ES-I3 (cell line): Measurements from ENCODE around the gene GOLM1.

Experiments
- H3K36me3 ChIP-seq: 2 replicates; pipeline ENCODE4 v1.6.1; 2013; ENCODE audit warnings: mild to moderate bottlenecking, low read length, control low read depth, moderate library complexity; ENCODE audit not compliant: insufficient read depth
- H3K4me1 ChIP-seq: 2 replicates; pipeline ENCODE4 v1.6.1; 2013; ENCODE audit warnings: mild to moderate bottlenecking, control low read depth, low read length; ENCODE audit not compliant: insufficient read depth
- H3K9ac ChIP-seq: 2 replicates; pipeline ENCODE4 v1.6.1; 2013; ENCODE audit warnings: low read depth, mild to moderate bottlenecking, low read length, moderate library complexity
- H3K9me3 ChIP-seq: 2 replicates; pipeline ENCODE4 v1.6.1; 2013; ENCODE audit warnings: mild to moderate bottlenecking, low read length, moderate library complexity; ENCODE audit not compliant: control insufficient read depth, insufficient read depth

Gene GOLM1

DNA sequence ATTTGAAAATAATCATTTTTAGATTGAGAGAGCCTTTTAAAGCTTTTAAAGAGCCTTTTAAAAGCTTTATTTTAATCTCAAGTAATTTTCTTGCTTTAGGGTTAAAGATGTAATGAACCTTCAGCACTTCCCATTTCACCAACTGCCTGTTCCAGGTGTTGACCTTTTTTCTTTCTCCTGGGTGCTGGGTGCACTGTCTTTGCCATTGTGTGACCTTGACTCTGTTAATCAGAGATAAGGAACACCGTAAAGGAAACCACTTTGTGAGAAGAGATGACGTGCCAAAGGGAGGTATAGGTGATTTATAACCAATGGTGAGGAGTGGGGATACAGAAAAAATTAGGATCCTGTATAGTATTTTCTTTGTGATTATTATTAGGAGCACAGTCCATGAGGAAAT is 90.2 kb downstream of the GOLM1 start:
- no peak overlapping the region for H3K9ac ChIP-seq
- H3K36me3 ChIP-seq = peaks cover 13% of the 10 kb centered on the region
- H3K9me3 ChIP-seq = no peaks in the 10 kb centered on the region
- no peaks in the 10 kb centered on the region for H3K4me1 ChIP-seq

DNA sequence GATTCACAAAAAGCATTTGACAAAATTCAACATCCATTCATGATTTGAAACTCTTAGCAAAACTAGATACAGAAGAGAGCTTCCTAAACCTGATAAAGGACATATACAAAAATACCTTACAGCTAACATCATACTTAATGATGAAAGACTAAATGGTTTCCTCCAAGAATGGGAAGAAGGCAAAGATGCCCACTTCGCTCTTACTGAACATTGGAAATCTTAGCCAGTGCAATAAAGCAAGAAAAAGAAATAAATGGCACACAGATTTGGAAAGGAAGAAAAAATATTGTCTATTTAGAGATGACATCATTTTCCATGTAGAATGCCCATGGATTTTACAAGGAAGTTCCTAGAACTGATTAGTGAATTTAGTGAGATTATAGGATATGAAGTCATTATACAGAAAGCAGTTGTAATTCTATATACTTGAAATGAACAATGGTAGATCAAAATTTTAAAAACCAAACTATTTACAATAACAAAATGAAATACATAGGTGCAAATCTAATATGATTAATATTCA is 94.0 kb downstream of the GOLM1 start:
- Histone ChIP-seq H3K36me3 (peaks cover 12% of the 10 kb centered on the region), H3K9ac (no peak overlapping the region), H3K9me3 (no peaks in the 10 kb centered on the region), H3K4me1 (no peaks in the 10 kb centered on the region)

DNA sequence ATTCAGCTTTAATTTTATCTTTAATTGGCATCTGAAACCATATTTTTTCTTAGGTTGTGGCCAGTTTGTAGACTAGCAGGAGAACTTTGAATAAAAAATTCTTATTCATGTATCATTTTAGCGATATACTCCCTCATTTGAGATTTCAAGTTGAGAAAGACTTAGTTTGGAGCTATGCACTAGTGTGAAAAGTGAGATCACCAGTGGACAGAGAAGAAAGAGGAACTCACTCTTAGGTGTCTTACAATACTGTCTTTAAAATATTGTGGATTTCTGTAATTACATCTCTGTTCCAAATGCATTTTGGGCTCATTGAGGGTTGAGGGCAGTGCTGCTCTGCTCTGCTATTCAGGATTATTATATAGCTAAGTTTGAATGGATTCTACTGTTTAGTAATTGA is 103.8 kb downstream of the GOLM1 start:
- Histone ChIP-seq H3K4me1 (no peaks in the 10 kb centered on the region), H3K9me3 (no peaks in the 10 kb centered on the region), H3K9ac (no peak overlapping the region), H3K36me3 (peaks cover 5% of the 10 kb centered on the region)

DNA sequence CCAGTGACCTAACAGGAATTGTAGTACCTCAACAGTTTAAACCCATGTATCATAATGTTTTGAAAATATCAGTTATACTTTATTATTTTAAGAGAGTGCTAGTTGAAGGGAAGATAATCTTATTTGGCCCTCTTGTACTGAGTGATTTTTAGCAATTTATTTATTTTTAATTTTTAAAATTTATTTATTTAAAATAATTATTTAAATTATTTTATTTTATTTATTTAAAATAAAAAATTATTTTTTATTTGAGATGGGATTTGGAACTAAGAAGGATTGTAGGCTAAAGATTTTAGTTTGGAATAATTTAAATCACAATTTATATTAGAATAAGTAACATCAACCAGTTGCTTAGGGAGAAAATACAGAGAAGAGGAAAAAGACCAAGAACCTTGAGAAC is 104.3 kb downstream of the GOLM1 start:
- Histone ChIP-seq H3K9me3 (no peaks in the 10 kb centered on the region), H3K36me3 (peaks cover 5% of the 10 kb centered on the region), H3K9ac (no peak overlapping the region), H3K4me1 (no peaks in the 10 kb centered on the region)

DNA sequence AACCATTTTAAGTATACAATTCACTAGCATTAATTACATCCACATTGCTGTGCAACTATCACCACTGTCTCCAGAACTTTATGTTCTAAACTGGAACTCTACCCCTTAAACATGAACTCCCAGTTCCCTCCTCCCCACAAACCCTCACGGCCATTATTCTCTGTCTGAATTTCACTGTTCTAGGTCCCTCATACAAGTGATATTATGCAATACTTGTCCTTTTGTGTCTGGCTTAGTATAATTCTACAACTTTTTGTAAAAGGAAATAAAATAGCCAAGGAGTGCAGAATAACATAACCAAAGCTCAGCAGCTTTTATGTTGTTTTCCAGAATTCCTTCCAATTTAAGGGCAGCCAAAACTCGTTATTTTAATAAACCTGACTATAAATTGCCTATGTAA is 105.2 kb downstream of the GOLM1 start:
- Histone ChIP-seq H3K36me3 (peaks cover 5% of the 10 kb centered on the region), H3K9me3 (no peaks in the 10 kb centered on the region), H3K4me1 (no peaks in the 10 kb centered on the region), H3K9ac (no peak overlapping the region)

DNA sequence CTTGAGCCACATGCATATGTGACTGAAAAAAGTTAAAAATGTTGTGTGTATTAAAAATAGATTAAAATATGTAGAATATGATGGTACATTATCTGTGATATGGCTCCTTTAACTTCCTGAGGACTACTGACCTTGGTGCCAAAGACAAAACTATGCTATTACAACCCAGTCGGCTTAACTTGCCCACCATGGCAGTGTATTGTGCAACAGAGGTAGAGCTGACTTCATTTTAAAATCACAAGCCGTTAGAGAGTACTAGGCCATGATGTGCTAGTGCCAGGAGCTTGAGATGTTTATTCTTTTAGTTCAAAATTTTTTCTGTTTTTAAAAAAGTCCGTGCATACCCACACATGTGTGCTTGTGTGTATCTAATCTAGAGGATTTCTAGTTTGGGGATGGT is 112.1 kb downstream of the GOLM1 start:
- peaks cover 9% of the 10 kb centered on the region for H3K36me3 ChIP-seq
- H3K9me3 ChIP-seq = no peaks in the 10 kb centered on the region
- H3K4me1 ChIP-seq = no peaks in the 10 kb centered on the region
- no peak overlapping the region for H3K9ac ChIP-seq

DNA sequence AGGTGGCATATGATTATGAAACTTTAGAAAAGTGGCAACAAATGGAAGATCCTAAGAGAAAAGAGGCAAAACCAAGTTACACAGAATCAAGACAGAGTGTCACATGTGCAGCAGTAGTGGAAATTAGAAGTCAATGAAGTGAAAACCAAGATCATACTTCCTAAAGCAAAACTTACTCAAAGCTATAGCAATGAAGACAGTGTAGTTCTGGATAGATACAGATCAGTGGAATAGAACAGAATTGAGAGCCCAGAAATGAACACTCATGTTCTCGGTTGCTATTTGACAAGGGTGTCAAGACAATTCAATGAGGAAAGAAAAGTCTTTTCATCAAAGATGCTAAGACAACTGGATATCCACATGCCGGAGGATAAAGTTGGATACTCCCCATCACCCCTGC is 114.9 kb downstream of the GOLM1 start:
- no peaks in the 10 kb centered on the region for H3K4me1 ChIP-seq
- peaks cover 23% of the 10 kb centered on the region for H3K36me3 ChIP-seq
- no peak overlapping the region for H3K9ac ChIP-seq
- no peaks in the 10 kb centered on the region for H3K9me3 ChIP-seq

DNA sequence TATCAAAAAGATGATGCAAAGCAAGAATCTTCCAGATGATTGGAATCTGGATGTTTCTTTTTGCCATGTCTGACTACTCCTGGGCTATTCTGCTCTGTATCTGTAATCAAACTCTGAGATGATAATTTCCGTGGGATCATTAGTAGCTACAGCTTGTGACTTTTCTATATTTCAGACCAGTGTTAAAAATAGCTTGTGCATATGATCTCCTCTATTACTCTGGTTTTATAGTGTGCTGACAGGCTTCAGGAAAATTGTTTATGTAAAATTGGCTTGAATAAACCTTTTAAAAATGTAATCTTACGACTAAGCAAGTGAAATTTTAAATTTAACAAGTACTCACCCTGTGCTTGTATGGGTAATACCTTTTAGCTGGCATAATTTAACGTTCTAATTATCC is 118.0 kb downstream of the GOLM1 start:
- peaks cover 21% of the 10 kb centered on the region for H3K36me3 ChIP-seq
- H3K9ac ChIP-seq = no peak overlapping the region
- H3K9me3 ChIP-seq = no peaks in the 10 kb centered on the region
- H3K4me1 ChIP-seq = no peaks in the 10 kb centered on the region

DNA sequence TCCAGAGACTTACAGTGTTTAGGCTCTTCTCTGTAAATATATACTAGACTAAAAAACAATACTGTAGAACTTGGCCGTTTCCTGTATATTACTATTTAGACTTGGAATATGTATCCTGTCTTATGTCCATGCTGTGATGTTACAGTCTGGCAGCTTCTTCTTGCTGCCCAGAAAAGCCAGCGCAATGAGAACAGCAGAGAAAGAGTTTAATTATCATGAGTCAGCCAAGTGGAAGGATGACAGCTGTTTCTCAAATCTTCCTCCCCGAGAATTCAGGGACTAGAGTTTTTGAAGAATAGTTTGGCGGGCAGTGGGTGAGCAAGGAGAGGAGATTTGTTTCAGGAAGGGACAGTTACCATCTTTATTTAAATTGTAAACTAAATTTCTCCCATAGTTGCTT is 120.9 kb downstream of the GOLM1 start:
- Histone ChIP-seq H3K9ac (no peak overlapping the region), H3K4me1 (no peaks in the 10 kb centered on the region), H3K9me3 (no peaks in the 10 kb centered on the region), H3K36me3 (peaks cover 14% of the 10 kb centered on the region)
